HepG2 (cell line): ENCODE measurements around the gene ANGPTL7. TPM values are rescaled to one million over a fixed set of nuclear protein-coding genes. Genes with fewer than 3 reads are reported as not detected.

Experiments
- ATAC-seq: fragments of 200-7000 bp; cut with Tn5 transposase; 3 replicates; pipeline ENCODE4 v1.9.1; 2020; ENCODE audit warnings: mild to moderate bottlenecking, moderate library complexity
- BruUV-seq: library from RNA; stranded (reverse); fragments of 400-500 nt; replicated peaks from 2 replicates; lab custom pipeline; 2021; lab: Mats Ljungman, UMichigan
- CTCF ChIA-PET: fragments of 300-600 bp; formaldehyde crosslinking; extraction: SDS; loops from one replicate; lab custom pipeline; 2021; ENCODE audit warnings: low total read pairs, inconsistent platforms, low intra/inter-chr PET ratio; lab: Yijun Ruan, JAX
- POLR2A ChIA-PET: fragments of 350-600 bp; sonication (Branson Sonifier 250); formaldehyde crosslinking; loops from one replicate; lab custom pipeline; 2020; ENCODE audit warnings: antibody characterized with exemption, inconsistent platforms; lab: Yijun Ruan, JAX
- DNase-seq: peaks from one replicate; pipeline ENCODE4 v3.0.0-alpha.2; 2015; ENCODE audit warnings: low spot score
- FAIRE-seq: peaks from 3 replicates; lab custom pipeline; 2011; peaks lifted over from hg19 to GRCh38; lab: Jason Lieb, UNC
- H2AFZ ChIP-seq: one replicate; pipeline ENCODE4 v1.6.1; 2011; ENCODE audit warnings: low read length, inconsistent platforms
- H3K27ac ChIP-seq: fragments of 300-600 bp; 3 replicates; pipeline ENCODE4 v1.8.0; 2011; ENCODE audit warnings: mixed run types, mild to moderate bottlenecking, mixed read lengths, low read length, inconsistent platforms; ENCODE audit not compliant: insufficient read depth; ENCODE audit errors: extremely low read length
- H3K27me3 ChIP-seq, 2 experiments: fragments of 200-600 bp in 1 of 2; 2 replicates in 1 of 2; 3 replicates in 1 of 2; pipeline versions ENCODE4 v1.6.0 to v1.8.0; 2011; ENCODE audit warnings: low read length in 2 of 2, mild to moderate bottlenecking in 2 of 2, moderate library complexity in 2 of 2, inconsistent platforms in 1 of 2; ENCODE audit not compliant: insufficient read depth in 2 of 2, control insufficient read depth in 1 of 2
- H3K36me3 ChIP-seq, 2 experiments: fragments of 200-600 bp in 1 of 2; replicated peaks in 1 of 2; 2 replicates in 1 of 2; 3 replicates in 1 of 2; pipeline versions ENCODE4 v1.5.1 to v1.8.0; 2011; ENCODE audit warnings: low read length in 2 of 2, inconsistent platforms in 1 of 2; ENCODE audit not compliant: insufficient read depth in 2 of 2, control insufficient read depth in 1 of 2
- H3K4me1 ChIP-seq: 2 replicates; pipeline ENCODE4 v1.5.1; 2012; ENCODE audit warnings: low read length, inconsistent platforms; ENCODE audit not compliant: insufficient read depth
- H3K4me2 ChIP-seq: 2 replicates; pipeline ENCODE4 v1.6.0; 2011; ENCODE audit warnings: low read depth, low read length, inconsistent platforms
- H3K4me3 ChIP-seq, 3 experiments: fragments of 200-600 bp in 1 of 3; sonication (generic), shearing (Covaris generic) in 1 of 3; replicated peaks in 1 of 3; 2 replicates each; pipeline ENCODE4 v1.5.1; 2011 to 2016; ENCODE audit warnings: low read length in 3 of 3, inconsistent platforms in 2 of 3, low read depth in 2 of 3, mild to moderate bottlenecking in 2 of 3, control low read depth in 1 of 3, mixed read lengths in 1 of 3; ENCODE audit not compliant: insufficient read depth in 1 of 3
- H3K79me2 ChIP-seq: one replicate; pipeline ENCODE4 v1.6.1; 2011; ENCODE audit warnings: low read length, inconsistent platforms; ENCODE audit not compliant: insufficient read depth
- H3K9ac ChIP-seq: 2 replicates; pipeline ENCODE4 v1.6.0; 2011; ENCODE audit warnings: mild to moderate bottlenecking, low read depth, low read length, inconsistent platforms; ENCODE audit not compliant: insufficient read depth
- H3K9me3 ChIP-seq: 2 replicates; pipeline ENCODE4 v1.5.1; 2012; ENCODE audit warnings: mild to moderate bottlenecking, low read length
- H4K20me1 ChIP-seq: 2 replicates; pipeline ENCODE4 v1.6.0; 2011; ENCODE audit warnings: inconsistent platforms, mild to moderate bottlenecking, low read length, moderate library complexity; ENCODE audit not compliant: insufficient read depth
- DRAP1 ChIP-seq: IDR thresholded peaks from 2 replicates; pipeline ENCODE4 v1.6.1; 2016; ENCODE audit warnings: missing genetic modification reagents, missing compliant biosample characterization
- TCF7 ChIP-seq: sonication (generic); IDR thresholded peaks from 2 replicates; pipeline ENCODE4 v1.6.1; 2016; ENCODE audit warnings: antibody characterized with exemption, low read depth
- ZFX ChIP-seq: sonication (generic); formaldehyde crosslinking; IDR thresholded peaks from 2 replicates; pipeline ENCODE4 v1.4.0; 2020; ENCODE audit warnings: mild to moderate bottlenecking, low read depth, missing genetic modification reagents, moderate library complexity
- ZNF282 ChIP-seq: fragments of 450-650 bp; IDR thresholded peaks from 2 replicates; pipeline ENCODE4 v1.6.1; 2018; ENCODE audit not compliant: partially characterized antibody
- ZNF556 ChIP-seq: sonication (generic); formaldehyde crosslinking; IDR thresholded peaks from 2 replicates; pipeline ENCODE4 v1.4.0; 2020; ENCODE audit warnings: mild to moderate bottlenecking, missing genetic modification reagents, borderline replicate concordance
- whole genome bisulfite sequencing: methylation state at CpG from one replicate; pipeline ENCODE4 v1.1.6; 2017; ENCODE audit warnings: low lambda C conversion rate; 5-methylcytosine and 5-hydroxymethylcytosine counted together
- in situ Hi-C: cut with HindIII; loops from 2 replicates; pipeline ENCODE4 v1.10.0; 2017; ENCODE audit warnings: low pct_unique_long_range_greater_than_20kb; ENCODE audit not compliant: extremely low pct_ligation_motif_present
- intact Hi-C: fragments of 100-400 bp; cut with micrococcal nuclease; formaldehyde crosslinking; loops from one replicate; pipeline ENCODE4 v1.10.0; 2022; ENCODE audit not compliant: unreplicated experiment
- polyA plus RNA-seq, 8 experiments: library from polyadenylated mRNA; depleted of rRNA in 3 of 8; stranded (reverse) in 7 of 8; unstranded in 1 of 8; fragments of >200 nt; fragmentation: Illumina TruSeq in 4 of 8; extraction: Trizol in 4 of 8; gene quantifications; 2 replicates each; pipeline versions ENCODE4 v1.2.1 to v1.2.3, GENCODE V29; 2011 to 2016; ENCODE audit warnings: low read depth in 4 of 8, missing spikeins in 1 of 8, mixed read lengths in 1 of 8; ENCODE audit not compliant: insufficient read depth in 1 of 8
- total RNA-seq, 5 experiments: library from RNA; depleted of rRNA; stranded (reverse); fragments of >200 nt; fragmentation: Illumina TruSeq; extraction: Trizol; gene quantifications; 2 replicates each; pipeline ENCODE4 v1.2.3, GENCODE V29; 2016; ENCODE audit warnings: low read depth in 1 of 5
- TF ChIP-seq, protein P1 (sequence below): sonication (generic); formaldehyde crosslinking; conservative IDR thresholded peaks from 2 replicates; pipeline ENCODE4 v1.4.0; 2020; ENCODE audit warnings: mild to moderate bottlenecking, missing genetic modification reagents, moderate library complexity
- TF ChIP-seq, protein P2 (sequence below): sonication (generic); formaldehyde crosslinking; IDR thresholded peaks from 2 replicates; pipeline ENCODE4 v1.5.0; 2020; ENCODE audit warnings: missing genetic modification reagents

ANGPTL7 gene
- total and polyA plus RNA-seq, 2 of the 13 experiments (the other 11 are each of a cell fraction or from before 2014, with no cell fraction given): not detected

DNA sequence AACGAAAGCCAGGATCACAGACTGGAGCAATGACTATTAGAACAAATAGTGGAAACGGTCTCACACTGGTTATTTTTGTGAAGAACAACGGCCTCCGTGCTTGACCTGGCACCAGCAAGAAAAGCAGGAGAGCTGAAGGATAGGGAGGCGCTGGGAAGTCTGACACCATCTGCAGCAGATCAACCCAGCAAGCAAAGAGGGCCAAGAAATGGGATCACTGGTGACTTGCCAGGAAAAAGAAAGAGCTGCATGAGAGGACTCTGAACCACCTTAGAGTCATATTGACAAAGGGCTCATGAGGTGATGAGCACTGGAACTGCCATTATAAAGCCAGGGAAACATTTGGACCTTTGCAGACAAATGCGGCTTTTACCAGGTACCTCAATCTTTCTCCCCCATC, 48.2 kb downstream of the ANGPTL7 start:
- CTCF ChIA-PET: no interaction called here
- no TSS peak for BruUV-seq
- Histone ChIP-seq H3K4me2 (no peak overlapping the region), H2AFZ (no peak overlapping the region), H3K9ac (no peak overlapping the region), H3K4me1 (no peaks in the 10 kb centered on the region), H3K79me2 (no peaks in the 10 kb centered on the region), H3K4me3 (no peak overlapping the region), H3K36me3 (peaks cover 28 to 73% of the 10 kb centered on the region in 2 experiments), H3K27ac (no peak overlapping the region), H3K9me3 (no peaks in the 10 kb centered on the region)
- intact Hi-C loops: no loop called here
- no peak for FAIRE-seq
- POLR2A ChIA-PET: no interaction called here
- over 99% methylated on average over 6 of the region's 6 CpGs for WGBS
- no peak for TF ChIP-seq ZNF282
- TF ChIP-seq, protein P1, sequence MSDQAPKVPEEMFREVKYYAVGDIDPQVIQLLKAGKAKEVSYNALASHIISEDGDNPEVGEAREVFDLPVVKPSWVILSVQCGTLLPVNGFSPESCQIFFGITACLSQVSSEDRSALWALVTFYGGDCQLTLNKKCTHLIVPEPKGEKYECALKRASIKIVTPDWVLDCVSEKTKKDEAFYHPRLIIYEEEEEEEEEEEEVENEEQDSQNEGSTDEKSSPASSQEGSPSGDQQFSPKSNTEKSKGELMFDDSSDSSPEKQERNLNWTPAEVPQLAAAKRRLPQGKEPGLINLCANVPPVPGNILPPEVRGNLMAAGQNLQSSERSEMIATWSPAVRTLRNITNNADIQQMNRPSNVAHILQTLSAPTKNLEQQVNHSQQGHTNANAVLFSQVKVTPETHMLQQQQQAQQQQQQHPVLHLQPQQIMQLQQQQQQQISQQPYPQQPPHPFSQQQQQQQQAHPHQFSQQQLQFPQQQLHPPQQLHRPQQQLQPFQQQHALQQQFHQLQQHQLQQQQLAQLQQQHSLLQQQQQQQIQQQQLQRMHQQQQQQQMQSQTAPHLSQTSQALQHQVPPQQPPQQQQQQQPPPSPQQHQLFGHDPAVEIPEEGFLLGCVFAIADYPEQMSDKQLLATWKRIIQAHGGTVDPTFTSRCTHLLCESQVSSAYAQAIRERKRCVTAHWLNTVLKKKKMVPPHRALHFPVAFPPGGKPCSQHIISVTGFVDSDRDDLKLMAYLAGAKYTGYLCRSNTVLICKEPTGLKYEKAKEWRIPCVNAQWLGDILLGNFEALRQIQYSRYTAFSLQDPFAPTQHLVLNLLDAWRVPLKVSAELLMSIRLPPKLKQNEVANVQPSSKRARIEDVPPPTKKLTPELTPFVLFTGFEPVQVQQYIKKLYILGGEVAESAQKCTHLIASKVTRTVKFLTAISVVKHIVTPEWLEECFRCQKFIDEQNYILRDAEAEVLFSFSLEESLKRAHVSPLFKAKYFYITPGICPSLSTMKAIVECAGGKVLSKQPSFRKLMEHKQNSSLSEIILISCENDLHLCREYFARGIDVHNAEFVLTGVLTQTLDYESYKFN: no peak
- TF ChIP-seq TCF7: no peak
- TF ChIP-seq ZNF556 (CRISPR knock-in tag): no peak
- TF ChIP-seq DRAP1 (CRISPR knock-in tag): no peak
- no peak for TF ChIP-seq ZFX (CRISPR knock-in tag)
- TF ChIP-seq, protein P2, sequence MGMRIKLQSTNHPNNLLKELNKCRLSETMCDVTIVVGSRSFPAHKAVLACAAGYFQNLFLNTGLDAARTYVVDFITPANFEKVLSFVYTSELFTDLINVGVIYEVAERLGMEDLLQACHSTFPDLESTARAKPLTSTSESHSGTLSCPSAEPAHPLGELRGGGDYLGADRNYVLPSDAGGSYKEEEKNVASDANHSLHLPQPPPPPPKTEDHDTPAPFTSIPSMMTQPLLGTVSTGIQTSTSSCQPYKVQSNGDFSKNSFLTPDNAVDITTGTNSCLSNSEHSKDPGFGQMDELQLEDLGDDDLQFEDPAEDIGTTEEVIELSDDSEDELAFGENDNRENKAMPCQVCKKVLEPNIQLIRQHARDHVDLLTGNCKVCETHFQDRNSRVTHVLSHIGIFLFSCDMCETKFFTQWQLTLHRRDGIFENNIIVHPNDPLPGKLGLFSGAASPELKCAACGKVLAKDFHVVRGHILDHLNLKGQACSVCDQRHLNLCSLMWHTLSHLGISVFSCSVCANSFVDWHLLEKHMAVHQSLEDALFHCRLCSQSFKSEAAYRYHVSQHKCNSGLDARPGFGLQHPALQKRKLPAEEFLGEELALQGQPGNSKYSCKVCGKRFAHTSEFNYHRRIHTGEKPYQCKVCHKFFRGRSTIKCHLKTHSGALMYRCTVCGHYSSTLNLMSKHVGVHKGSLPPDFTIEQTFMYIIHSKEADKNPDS: no peak
- TF ChIP-seq, all 625 proteins: peak for 0
- DNase-seq (no peak), ATAC-seq (no peak)
- Histone ChIP-seq H3K27me3 (no peaks in the 10 kb centered on the region), H4K20me1 (no peaks in the 10 kb centered on the region)
- in situ Hi-C loops: no loop called here
